ENCODE data around the gene PTPRN2.

The PTPRN2 gene

DNA sequence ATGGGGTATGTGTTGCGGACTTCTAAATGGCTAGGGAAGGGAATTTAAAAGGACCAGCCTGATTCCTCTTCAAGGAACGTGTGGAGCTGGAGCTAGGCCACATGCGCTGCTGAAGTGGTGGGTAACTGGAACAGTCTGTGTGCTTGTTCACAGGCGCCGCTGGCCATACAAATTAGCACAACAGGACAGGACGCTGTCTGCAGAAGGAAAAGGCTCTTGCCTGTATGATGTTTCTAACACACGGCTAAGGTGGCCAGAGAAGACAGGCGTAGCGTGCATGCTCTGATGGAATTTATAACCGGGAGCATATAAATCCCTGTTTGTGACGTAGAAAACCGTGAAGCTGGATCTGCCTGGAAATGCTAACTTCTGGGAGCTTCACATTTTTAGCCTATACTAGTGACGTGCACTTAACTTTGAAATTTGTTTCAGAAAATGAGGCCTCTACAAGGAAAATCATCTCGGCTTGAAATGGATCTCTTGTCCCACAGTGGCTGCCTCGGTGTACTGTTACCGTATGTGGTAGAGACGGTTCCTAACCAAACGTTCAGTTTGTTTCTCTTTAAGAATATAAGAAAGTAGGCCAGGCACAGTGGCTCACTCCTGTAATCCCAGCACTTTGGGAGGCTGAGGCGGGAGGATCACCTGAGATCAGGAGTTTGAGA is 569.4 kb downstream of the PTPRN2 start:
- DNase-seq, result peak in 1 of 3 experiments; percentile 24

DNA sequence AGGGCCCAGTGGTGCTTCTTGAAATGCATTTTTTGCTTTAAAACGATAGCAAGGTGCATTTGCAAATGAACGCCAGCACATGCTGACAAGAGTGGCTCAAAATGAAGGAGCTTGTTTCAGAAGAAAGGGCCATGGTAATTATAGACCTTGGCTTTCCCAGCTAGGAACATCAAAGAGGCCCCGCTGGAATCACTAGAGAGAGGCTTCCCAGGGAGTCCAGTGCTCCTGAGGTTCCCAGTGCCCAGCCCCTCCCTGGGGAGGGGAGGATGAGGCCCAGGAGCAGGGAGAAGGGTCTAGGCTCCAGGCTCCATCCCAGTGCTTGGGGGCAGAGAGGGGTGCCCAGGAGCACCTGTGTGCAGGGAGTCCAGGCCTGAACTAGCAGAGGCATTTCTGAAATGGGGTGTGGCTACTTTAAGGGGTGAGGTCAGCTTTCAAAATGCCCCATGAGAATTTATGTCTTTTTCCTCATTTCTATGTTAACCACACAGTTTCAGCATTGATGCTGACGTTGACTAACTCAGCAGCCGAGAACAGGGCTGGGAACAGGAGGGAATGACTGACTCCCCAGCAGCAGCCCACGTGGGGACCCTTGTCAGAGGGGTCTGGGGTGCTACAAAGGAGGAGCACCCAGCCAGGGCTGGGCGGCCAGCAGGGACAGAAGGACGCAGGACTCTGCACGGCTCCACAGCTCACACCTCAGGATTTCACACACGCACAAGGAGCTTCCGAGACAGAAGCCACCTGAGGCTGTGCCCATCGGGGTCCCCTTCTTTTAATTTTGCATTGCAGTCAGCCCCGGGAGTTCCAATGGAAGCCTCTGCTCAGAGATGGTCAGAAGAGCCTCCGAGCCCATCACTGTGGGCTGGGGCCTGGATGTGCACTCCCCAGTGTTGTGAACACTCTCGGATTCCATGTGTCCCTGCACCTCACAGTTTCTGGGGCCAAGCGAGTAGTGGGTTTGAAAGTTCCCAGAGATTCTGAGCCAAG is 570.2 kb downstream of the PTPRN2 start:
- DNase-seq, result peak; percentile 52 to 95 (median 85)

GRCh38 chr7:158016180-158017097 is 571.2 kb downstream of the PTPRN2 start:
- DNase-seq, result peak; percentile 77 to 96 (median 79)

DNA sequence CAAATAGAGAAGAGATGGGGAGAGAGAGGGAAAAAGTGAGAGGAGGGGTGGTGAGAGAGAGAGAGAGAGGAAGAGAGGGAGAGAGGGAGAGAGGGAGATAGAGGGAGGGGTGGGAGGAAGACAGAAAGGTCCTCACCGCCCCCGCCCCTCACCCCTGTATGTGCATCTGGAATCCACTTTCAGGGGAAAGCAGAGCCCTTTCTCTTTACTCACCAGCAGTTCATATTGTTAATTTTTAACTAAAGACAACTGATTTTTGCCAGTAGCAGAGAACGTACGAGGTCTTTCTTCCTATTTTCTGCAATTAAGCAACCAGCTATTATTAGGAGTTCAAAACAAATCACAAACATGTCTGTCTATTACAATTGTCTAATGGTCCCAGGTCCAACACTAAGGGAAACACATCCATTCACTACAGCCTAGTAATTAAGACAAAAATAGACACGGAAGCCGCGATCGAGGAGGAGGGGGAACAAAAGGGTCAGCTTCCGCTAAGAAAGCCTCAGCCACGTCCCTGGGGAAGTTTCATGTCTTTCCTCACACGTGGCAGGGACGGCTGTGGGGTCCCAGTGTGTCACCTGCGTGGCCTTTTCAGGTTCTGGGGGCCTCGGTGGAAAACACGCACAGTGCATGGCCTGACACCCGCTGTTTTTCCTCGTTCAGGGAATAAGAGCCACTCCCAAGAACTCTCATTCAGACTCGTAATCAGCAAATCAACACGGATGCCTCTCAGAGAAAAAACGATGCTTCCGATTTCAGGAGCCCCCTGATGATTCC is 572.0 kb downstream of the PTPRN2 start:
- DNase-seq, result peak; percentile 42 to 95 (median 84)

- peak in 2 of 3 experiments; percentile 54 to 86 for DNase-seq
These were observed 572.6 kb downstream of the PTPRN2 start for GRCh38 chr7:158014976-158015375.

GRCh38 chr7:158013085-158013668 is 574.4 kb downstream of the PTPRN2 start:
- DNase-seq, result peak in 1 of 3 experiments; percentile 48

GRCh38 chr7:158011941-158012340 is 575.7 kb downstream of the PTPRN2 start:
- no peak for DNase-seq

DNA sequence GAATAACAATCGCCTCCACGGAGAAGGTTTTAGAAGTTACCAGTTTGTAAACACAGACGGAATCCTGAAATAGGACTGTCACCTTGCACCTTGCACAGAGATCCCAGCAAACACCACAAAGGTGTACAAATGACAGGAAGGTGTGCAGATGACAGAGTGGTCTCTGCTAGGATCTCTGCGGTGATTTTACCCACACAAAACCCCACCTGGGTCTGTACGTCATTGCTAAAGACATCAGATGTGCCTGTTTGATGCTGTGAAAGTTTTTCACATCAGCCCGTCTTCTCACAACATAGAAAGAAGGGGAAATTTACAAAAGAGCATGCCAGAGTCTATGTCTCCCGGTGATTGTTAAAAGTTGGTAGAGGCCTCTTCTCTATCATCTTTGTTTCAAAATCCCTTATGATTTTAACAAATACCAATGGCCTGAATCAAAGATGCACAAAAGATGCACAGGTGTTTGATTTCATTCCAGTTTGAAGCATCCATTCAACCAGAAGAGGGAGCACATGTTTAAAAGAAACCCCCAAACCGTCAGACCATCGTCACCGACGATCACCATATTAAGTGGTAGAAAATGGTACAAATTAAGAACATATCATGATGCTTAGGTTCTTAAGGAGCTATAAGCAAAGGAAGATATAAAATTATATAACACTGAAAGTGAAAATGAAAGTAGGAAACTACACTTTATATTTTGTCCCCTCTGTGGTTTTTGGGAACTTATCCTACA is 576.5 kb downstream of the PTPRN2 start:
- DNase-seq, result peak in 1 of 3 experiments; percentile 58

- no peak for DNase-seq
These were observed 577.7 kb downstream of the PTPRN2 start for GRCh38 chr7:158009886-158010285.

- DNase-seq, result peak in 2 of 3 experiments; percentile 62 to 68
These were observed 579.4 kb downstream of the PTPRN2 start for GRCh38 chr7:158008267-158008666.

DNA sequence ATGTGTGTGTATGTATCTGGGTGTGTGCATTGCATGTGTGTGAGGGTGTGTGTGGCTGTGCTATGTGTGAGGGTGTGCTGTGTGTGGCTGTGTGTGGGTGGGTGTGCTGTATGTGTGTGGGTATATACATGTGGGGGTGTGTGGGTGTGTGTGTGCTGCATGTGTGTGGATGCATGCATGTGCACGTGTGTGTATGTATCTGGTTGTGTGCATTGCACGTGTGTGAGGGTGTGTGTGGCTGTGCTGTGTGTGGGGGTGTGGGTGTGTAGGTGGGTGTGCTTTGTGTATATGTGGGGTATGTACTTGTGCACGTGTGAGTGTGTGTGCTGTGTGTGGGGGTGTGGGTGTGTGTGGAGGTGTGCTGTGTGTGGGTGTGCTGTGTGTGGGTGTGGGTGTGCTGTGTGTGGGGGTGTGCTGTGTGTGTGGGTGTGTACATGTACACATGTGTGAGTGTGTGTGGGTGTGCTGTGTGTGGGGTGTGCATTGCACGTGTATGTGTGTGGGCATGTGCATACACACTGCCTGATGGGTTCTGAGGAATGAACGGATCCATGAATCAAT is 579.8 kb downstream of the PTPRN2 start:
- no peak for DNase-seq

GRCh38 chr7:158006841-158007696 is 580.6 kb downstream of the PTPRN2 start:
- DNase-seq, result no peak

- DNase-seq, result no peak
These were observed 582.1 kb downstream of the PTPRN2 start for GRCh38 chr7:158005531-158005930.

DNA sequence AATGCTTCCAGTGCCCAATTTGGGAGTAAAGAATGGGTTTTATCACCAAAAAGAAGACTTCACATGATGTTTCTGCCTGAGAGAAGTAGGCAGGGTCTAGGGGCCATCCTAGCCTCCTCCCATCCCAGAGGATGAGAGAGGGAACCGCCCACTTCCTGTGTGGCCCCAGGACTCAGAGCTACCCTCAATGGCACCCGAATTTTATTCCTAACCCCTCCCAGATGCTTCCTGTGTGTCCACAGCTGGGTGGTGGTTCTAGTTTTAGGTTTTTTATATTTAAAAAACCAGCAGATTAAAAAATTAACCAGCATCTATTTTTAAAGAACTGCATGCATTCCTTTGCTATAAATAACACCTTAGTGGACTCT is 583.5 kb downstream of the PTPRN2 start:
- no peak for DNase-seq

DNA sequence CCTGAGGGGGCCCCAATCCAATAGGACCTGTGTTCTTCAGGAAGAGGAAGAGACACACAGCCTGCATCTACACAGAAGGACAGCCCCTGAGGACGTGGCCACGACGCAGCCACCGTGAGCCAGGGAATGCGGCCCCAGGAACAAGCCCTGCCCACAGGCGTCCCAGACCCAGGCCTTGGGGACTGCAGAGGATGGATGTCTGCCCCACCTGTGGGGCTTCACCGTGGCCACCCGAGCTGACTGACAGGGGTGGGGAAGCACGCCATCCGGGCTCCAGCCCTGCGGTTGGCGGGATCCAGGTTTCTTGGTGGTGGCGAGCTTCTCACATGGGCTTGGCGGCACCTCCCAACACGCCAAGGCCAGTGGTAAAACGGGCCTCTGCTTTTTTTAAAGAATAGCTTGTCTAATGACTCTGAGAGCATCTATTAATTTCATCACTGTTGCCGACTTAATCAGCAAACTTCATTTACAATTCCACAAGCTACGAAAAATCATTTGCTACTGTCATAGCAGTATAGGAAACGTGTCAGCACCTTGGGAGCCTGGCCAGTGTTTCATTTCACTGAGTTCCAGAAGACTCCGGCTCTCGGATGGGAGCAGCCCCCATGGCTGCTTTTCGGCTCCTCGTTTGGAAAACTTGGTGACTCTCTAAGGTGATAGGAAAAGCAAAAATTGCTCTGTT is 584.0 kb downstream of the PTPRN2 start:
- DNase-seq, result no peak

DNA sequence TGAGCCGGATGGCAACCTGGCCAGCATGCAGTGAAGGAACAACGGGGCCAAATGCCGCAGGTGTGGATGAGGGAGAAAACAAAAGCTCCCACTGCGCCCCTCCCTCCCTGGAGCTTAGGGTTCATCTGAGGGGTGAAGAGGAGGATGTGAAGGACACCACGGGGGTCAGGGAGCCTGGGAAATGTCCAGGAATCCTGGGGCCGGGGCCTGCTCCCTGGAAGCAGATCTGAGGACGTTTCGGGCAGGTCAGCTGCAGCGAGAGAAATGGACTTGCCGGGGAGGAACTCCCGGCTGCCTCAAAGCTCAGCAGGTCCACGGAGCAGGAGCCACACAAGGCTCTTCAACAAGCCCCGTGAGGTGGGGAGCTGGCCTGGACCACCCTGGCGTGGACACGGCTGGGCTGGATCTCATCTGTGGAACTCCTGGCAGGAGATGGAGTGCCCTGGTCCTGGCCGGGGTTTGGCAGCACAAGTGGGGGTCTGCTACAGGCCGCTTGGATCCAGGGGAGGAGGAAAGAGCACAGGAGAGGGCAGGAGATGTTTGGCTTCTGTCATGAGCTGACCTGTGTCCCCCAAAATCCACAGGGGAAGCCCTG is 585.0 kb downstream of the PTPRN2 start:
- DNase-seq, result no peak

DNA sequence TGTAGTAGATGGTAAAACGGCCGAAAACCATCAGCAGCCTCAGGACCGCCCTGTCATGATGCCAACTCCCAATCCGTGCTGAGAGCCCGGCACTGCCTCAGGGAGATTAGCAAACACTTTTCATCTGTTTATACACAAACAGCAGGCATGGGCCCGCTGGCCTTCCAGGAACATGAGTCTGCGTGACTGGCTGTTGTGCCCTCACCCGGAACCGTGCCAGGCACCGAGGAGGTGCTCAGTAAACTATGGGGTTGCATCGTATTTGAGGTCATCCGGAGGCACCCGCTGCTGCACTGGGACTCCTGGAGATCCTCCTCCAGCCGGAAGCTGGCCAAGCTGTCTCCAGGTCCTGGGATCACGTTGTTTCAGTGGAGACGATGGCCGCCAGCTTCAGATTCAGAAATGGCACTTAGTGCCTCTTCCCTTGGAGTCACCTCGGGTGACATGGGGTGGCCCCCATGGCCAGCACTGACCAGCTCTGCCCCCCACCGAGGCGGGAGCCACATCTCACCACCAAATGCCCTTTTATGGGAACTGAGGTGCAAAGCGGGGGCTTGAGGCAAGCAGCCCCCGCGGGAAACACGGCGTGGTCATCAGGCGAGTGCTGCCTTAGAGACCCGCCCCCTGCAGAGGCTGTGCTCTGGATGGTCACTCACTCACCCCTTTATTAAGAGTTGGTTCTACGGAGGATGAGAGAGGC is 585.9 kb downstream of the PTPRN2 start:
- peak; percentile 39 to 93 (median 81) for DNase-seq

DNA sequence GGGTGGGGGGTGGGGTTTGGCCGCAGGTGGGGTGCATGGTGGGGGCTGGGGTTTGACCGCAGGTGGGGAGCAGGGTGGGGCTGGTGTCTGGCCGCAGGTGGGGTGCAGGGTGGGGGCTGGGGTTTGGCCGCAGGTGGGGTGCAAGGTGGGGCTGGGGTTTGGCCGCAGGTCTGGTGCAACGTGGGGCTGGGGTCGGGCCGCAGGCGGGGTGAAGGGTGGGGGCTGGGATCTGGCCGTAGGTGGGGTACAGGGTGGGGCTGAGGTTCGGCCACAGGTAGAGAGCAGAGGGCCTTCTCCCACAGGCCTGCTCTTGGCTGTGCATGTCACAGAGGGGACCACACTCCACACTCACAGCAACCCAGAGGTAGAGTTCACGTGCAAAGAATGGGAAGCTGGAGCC is 586.6 kb downstream of the PTPRN2 start:
- DNase-seq, result no peak
